ENCODE results near the gene SALL2. TPM values are rescaled to one million over a fixed set of nuclear protein-coding genes. Genes with fewer than 3 reads are reported as not detected.

SALL2 gene
- total RNA-seq, 1 experiment from 2014 or later = 287 TPM

GRCh38 chr14:21496453-21496852, 29.7 kb downstream of the SALL2 start:
- Histone ChIP-seq H3K14ac (ENCODE audit: insufficient read depth, low read length) (no peak overlapping the region), H2BK20ac (ENCODE audit: low read depth, low read length, poor library complexity, severe bottlenecking) (no peak overlapping the region), H3K27me3 (ENCODE audit: insufficient read depth, low read length) (no peaks in the 10 kb centered on the region), H4K20me1 (ENCODE audit: control insufficient read depth, insufficient read depth, insufficient read length) (no peaks in the 10 kb centered on the region), H2BK120ac (ENCODE audit: low read depth, low read length, poor library complexity, severe bottlenecking) (no peak overlapping the region), H3K9me3 (ENCODE audit: control insufficient read depth, low read depth, low read length) (no peaks in the 10 kb centered on the region), H3K4me1 (ENCODE audit: insufficient read depth, low read length) (no peaks in the 10 kb centered on the region; the same call in 1 of the 2 replicates), H2AFZ (ENCODE audit: low read length) (no peak overlapping the region), H2BK15ac (ENCODE audit: low read depth, low read length) (no peak overlapping the region), H3K27ac (ENCODE audit: insufficient read length, low read depth, low read length) (no peak overlapping the region), H4K91ac (ENCODE audit: insufficient read length, low read depth, low read length) (no peak overlapping the region), H2BK5ac (ENCODE audit: insufficient read length, low read length) (no peak overlapping the region), H4K5ac (ENCODE audit: insufficient read length, low read depth, low read length) (no peak overlapping the region), H3K4ac (ENCODE audit: low read depth, low read length) (no peak overlapping the region), H3K9ac (ENCODE audit: extremely low read depth, insufficient read length, low read length) (no peak overlapping the region), H2AK5ac (ENCODE audit: insufficient read length, low read length) (no peak overlapping the region), H3K79me2 (ENCODE audit: insufficient read depth, low read length) (no peaks in the 10 kb centered on the region), H3T11ph (ENCODE audit: low read length) (no peak overlapping the region), H3K79me1 (ENCODE audit: insufficient read depth, low read depth, low read length, poor library complexity, severe bottlenecking) (no peaks in the 10 kb centered on the region), H3K23ac (ENCODE audit: insufficient read length, low read depth, low read length) (no peak overlapping the region), H3K18ac (ENCODE audit: insufficient read length, low read depth, low read length) (no peak overlapping the region), H3K56ac (ENCODE audit: insufficient read length, low read depth, low read length) (no peak overlapping the region), H3K4me2 (ENCODE audit: insufficient read depth, insufficient read length, low read length) (no peak overlapping the region), H3K23me2 (ENCODE audit: insufficient read length, low read depth, low read length, poor library complexity, severe bottlenecking) (no peaks in the 10 kb centered on the region), H2BK12ac (ENCODE audit: insufficient read length, low read depth, low read length) (no peak overlapping the region), H4K8ac (replicated peaks; ENCODE audit: insufficient read length, low read depth, low read length) (no peak overlapping the region)
- WGBS (ENCODE audit: extremely low coverage, insufficient read length, low lambda C conversion rate) = no CpG with 5 or more reads among the region's 2 CpGs
- no peak for DNase-seq
- Mint-ChIP-seq H3K4me1 (peaks cover 31 to 33% of the 10 kb centered on the region in 2 experiments), H3K4me3 (no peak overlapping the region), H3K9me3 (no peaks in the 10 kb centered on the region), H3K27me3 (ENCODE audit: low read depth) (no peaks in the 10 kb centered on the region), H3K27ac (peak overlapping the region; percentile 39 to 77 (median 66); a peak in 3 of 7 replicates), H3K36me3 (ENCODE audit: insufficient read depth in 1 of 3, low read depth in 3 of 3) (peaks cover 73 to 92% (median 82%) of the 10 kb centered on the region in 3 experiments)
- TF ChIP-seq, protein P1, sequence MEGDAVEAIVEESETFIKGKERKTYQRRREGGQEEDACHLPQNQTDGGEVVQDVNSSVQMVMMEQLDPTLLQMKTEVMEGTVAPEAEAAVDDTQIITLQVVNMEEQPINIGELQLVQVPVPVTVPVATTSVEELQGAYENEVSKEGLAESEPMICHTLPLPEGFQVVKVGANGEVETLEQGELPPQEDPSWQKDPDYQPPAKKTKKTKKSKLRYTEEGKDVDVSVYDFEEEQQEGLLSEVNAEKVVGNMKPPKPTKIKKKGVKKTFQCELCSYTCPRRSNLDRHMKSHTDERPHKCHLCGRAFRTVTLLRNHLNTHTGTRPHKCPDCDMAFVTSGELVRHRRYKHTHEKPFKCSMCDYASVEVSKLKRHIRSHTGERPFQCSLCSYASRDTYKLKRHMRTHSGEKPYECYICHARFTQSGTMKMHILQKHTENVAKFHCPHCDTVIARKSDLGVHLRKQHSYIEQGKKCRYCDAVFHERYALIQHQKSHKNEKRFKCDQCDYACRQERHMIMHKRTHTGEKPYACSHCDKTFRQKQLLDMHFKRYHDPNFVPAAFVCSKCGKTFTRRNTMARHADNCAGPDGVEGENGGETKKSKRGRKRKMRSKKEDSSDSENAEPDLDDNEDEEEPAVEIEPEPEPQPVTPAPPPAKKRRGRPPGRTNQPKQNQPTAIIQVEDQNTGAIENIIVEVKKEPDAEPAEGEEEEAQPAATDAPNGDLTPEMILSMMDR (conservative IDR thresholded peaks at IDR 0.05) = no peak

Data from H9 (cell line).